Germinal center (tissue), 1 donor: Measurements from ENCODE around the gene BSCL2.
A peak's percentile ranks its signal among the peaks of the same experiment; 100 is the strongest.
"Not testable (repeated sequence)": the region's sequence is repeated elsewhere in the genome, so short reads cannot be mapped to it uniquely, and the experiment has no call there.

Source experiments
- DNase-seq: peaks from one replicate; pipeline ENCODE4 v3.0.0; 2012; ENCODE audit warnings: mixed read lengths, low spot score

The BSCL2 gene

GRCh38 chr11:62716816-62717215 lies 9.6 kb upstream of the BSCL2 start:
- DNase-seq, result no peak

DNA sequence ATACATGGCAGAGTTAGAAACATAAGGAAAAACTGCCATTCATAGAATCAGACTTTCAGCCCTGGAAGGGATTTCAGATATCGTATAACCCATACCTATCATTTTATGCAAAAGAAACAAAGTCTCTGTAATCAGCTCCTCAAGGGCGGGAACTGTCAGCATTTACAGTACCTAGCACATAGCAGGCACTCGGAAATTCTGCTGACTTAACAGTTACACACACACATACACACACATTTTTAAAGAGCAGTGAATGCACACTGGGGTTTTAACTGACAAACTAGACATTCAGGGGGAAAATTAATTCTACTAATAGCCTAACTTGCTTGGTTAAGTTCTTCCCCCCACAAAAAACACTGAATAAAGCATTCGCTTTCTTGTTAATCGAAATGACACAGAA lies 9.0 kb upstream of the BSCL2 start:
- no peak for DNase-seq

DNA sequence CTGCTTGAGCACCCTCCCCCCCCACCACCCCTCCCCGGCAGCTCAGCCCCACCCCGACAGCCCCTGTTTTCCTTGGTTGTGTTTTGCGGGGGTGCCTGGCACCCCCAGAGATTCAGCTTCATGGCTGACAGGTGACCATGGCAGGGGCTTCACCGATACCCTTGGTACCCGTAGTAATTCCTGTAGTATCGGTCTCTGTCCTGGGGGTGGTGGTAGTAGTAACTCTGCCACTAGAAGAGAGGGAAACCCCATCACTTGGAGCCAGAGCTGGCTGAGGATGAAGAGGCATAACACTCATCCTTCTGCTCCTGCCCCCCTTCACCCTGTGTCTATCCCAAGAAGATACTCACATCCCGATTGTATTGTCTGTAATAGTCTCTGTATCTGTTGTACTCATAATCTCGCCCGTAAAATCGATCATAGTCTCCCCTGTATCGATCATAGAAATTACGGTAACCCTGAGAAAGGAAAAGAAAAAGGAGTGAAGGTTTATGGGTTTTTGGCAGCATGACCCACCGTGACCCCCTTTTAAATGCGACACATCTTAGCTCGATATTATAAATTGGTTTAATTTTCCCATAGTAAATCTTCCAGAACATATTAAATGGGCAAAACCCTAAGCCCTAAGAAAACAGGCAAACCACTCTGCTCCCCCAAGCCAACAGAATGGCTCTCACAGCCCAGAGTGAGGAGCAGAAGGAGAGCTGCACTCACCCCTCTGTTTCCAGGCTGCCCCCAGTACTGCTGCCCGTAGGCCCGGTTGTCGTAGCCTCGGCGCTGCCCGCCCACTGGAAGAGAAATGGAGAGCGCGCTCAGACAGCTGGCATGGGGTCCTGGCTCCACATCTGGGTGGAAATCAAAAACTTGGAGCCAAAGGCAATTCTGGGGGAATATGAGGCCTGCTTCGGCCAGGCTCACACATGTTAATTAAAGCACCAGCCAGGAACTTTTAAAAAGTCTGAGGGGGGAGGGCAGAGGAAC lies 8.2 kb upstream of the BSCL2 start:
- DNase-seq, result no peak

GRCh38 chr11:62713343-62713742 lies 6.1 kb upstream of the BSCL2 start:
- no peak for DNase-seq

DNA sequence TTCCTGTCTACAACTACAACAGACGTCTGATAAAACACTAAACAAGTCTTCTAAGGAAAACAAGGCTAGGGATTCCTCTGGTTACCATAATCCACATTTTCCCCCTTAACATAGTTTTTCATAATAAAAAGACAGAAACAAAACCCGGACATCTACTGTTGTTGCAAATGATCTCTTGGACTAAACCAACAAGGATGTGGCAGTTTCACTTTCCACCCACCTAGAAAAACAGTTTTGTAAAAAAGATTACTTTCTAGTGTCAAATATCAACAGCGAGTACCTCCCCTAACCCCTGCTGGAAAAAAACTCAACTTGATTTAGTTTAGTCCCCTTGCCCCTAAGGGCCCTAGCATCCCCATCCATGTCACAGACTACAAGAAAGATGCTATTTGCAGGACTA lies 5.6 kb upstream of the BSCL2 start:
- no peak for DNase-seq

DNA sequence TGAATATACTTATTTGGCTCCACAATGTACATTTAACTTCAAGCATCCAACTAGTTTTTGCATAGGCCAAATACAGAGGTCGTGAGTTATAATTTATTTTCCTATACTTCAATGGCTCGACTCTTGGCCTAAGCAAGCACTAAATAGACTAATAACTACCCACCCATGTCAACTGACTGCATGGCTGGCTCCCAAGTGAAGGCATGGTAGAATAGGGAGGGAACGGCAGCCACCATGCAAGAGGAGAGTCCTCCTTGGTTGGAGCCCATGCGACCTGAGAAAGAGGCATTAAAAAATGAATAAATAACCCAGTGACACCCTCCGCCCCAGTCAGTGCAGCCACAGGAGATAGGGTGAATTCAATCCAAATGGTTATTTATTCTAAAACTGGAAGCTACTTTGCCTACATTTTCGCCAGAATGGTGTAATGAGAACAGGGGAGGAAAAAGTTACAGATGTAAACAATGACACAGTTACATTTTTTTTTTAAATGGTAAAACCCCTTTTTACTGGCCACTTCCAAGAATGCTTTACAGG lies 5.1 kb upstream of the BSCL2 start:
- no peak for DNase-seq

- DNase-seq, result no peak
Observed at GRCh38 chr11:62710001-62710345, 2.7 kb upstream of the BSCL2 start.

- peak; percentile 93 for DNase-seq
Observed at GRCh38 chr11:62709247-62710000, 2.2 kb upstream of the BSCL2 start.

GRCh38 chr11:62708793-62709192 lies 1.6 kb upstream of the BSCL2 start:
- DNase-seq, result no peak

DNA sequence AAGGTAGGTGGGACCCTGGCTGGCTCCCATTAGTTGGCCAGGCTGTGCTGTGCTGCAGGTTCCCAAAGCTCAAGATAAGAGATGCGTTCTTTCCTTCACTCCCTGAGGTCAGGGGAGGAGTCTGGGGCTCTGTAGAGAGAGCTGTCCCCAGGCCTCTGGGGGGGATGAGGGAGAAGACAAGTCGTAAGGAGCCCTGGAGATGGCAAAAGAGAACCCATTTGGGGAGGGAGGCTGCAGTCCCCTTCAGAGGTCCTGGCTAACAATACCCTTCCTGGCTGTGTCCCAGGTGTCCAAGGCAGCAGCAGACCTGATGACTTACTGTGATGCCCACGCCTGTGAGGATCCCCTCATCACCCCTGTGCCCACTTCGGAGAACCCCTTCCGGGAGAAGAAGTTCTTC lies 1.2 kb upstream of the BSCL2 start:
- DNase-seq, result no peak

DNA sequence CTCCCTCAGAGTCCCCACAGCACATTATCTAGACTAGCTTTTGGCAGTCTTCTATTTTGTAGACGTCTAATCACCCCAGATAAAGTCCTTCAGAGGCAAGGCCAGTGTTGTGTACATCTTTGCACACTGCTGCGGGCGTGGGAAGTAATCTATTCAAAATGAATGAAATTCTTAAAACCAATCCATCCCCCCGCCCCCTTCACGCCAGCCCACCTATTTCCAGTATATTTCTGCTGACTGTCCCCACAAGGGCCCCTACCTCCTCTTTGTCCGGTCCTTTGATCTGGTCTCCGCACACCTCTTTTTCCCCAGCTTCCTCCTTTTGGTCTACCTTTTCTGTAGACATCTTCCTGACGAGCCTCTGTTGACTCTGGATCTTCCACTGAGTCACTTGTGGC lies 375 bp downstream of the BSCL2 start:
- no peak for DNase-seq

GRCh38 chr11:62705880-62706849 lies 1.1 kb downstream of the BSCL2 start:
- peak; percentile 95 for DNase-seq

DNA sequence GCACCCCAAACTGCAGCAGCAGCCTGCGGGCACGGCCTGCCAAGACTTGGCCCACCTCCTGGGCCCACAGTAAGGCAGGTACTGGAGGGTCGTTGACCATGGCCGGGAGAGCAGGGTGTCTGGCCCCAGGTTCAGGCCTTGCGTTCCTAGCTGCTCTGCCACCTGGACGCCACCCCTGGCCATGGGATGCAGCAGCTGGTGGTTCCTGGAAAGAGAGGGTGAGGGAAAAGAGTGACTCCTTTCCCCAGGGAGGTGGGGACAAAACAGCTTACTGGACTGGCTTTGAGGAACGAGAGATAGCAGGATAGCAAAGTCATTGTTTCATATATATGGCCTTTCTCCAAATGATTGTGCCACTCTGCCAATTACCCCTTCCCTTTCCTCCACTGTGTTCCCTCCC lies 1.8 kb downstream of the BSCL2 start:
- no peak for DNase-seq

DNA sequence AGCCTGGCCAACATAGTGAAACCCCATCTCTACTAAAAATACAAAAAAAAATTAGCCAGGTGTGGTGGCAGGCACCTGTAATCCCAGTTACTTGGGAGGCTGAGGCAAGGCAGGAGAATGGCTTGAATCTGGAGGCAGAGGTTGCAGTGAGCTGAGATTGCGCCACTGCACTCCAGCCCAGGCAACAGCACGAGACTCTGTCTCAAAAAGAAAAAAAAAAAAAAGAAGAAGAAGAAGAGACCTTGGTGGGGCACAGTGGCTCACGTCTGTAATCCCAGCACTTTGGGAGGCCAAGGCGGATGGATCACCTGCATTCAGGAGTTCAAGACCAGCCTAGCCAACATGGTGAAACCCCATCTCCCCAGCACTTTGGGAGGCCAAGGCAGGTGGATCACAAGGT lies 3.3 kb downstream of the BSCL2 start:
- DNase-seq, result not testable (repeated sequence)

GRCh38 chr11:62702246-62702645 lies 5.0 kb downstream of the BSCL2 start:
- no peak for DNase-seq

DNA sequence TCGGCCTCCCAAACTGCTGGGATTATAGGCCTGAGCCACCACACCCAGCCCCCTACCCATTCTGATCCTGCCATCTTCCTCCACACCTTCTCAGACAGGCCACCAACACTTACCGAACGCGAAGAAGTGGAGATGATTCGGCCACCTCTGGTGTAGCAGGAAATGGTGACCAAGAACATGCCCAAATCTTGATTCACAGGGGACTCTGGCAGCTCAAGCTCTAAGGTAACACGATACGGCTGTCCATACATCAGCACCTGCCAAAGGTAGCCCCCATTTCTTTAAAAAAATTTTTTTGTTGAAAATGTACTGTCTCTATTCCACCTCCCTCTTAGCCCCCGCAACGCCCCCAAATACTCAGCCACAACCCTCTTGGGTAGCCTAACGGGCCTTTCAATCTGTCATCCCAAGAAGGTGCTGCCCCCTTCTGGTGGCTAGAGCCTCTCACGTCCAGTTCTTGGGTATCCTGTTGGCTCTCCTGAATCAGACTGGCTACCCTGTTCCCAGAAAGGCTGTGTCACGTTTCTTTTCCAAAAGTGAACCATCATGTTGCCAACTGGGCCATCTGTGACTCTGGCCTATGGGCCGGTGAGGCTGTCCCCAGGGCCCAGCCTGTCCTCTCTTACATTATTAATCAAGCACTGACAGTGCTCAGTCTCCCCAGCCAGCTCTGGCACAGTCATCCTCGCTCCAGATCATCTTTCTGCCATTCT lies 12.6 kb downstream of the BSCL2 start:
- DNase-seq, result peak; percentile 73

DNA sequence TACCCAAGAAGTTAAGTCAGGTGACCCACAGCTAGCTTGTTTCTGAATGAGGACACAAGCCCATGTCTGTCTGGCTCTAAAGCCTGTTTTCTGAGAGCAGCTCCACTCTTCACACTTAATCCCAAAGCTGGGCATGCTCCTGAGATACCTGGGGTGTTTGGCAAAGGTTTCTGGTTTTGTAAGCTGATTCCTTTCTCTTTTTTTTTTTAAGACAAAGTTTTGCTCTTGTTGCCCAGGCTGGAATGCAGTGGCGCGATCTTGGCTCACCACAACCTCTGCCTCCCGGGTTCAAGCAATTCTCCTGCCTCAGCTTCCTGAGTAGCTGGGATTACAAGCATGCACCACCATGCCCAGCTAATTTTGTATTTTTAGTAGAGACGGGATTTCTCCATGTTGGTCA lies 13.6 kb downstream of the BSCL2 start:
- not testable (repeated sequence) for DNase-seq

- DNase-seq, result no peak
Observed at GRCh38 chr11:62689421-62690183, 17.6 kb downstream of the BSCL2 start, which contains the start of gene LRRN4CL. Gene LRRN4CL (minus strand): TSS chr11:62689530. CDS start chr11:62688508, 1,022 bp downstream.

GRCh38 chr11:62688491-62688890 lies 18.7 kb downstream of the BSCL2 start:
- DNase-seq, result no peak
